Measurements from ENCODE around the gene HNRNPLL.

HNRNPLL gene

DNA sequence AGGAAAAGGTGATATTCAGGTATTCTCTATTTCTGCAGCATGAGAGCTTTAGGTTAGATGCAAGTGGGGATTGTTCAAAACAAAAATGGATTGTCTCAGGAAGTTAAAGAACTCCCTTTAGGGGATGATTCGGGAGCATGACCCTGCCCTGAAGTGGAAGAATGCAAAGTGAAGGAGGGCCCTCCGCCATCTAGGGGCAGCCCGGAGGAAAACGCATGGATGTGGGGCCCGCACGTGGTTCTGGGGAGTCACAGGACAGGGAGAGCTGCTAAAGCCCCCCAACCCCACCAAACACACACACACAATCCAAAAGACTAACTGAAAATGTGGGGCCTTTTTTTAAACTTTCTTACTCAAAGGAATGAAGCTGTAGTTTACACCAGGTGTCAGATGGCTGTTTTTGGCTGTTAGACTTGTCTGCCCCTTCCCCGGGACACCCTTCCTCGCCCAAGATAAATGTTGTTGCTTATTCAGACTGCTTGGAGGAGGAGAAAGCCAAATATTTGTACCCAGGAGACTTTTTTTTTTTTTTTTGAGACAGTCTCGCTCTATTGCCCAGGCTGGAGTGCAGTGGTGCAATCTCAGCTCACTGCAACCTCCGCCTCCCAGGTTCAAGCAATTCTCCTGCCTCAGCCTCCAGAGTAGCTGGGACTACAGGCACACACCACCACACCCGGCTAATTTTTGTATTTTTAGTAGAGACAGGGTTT, 78.8 kb downstream of the HNRNPLL start:
- no peak overlapping the region for H3K9ac ChIP-seq (ENCODE audit: low read length in 5 of 5)
- H3K27ac ChIP-seq (ENCODE audit: low read depth, low read length) = no peak overlapping the region
- H3K4me1 ChIP-seq (ENCODE audit: control insufficient read depth in 5 of 5, insufficient read depth in 5 of 5, low read length in 5 of 5) = peaks cover 0 to 34% (median 17%) of the 10 kb centered on the region in 5 donors
- H3K4me3 ChIP-seq (ENCODE audit: low read depth in 1 of 5, low read length in 5 of 5) = no peak overlapping the region
- no peaks in the 10 kb centered on the region for H3K36me3 ChIP-seq (ENCODE audit: control insufficient read depth in 5 of 5, insufficient read depth in 5 of 5, low read length in 5 of 5)
- peaks cover 0 to under 1% (median 0%) of the 10 kb centered on the region in 5 donors for H3K27me3 ChIP-seq (ENCODE audit: control insufficient read depth in 5 of 5, insufficient read depth in 4 of 5, low read length in 5 of 5)
- no peaks in the 10 kb centered on the region for H3K9me3 ChIP-seq (ENCODE audit: control insufficient read depth in 5 of 5, low read length in 5 of 5)

DNA sequence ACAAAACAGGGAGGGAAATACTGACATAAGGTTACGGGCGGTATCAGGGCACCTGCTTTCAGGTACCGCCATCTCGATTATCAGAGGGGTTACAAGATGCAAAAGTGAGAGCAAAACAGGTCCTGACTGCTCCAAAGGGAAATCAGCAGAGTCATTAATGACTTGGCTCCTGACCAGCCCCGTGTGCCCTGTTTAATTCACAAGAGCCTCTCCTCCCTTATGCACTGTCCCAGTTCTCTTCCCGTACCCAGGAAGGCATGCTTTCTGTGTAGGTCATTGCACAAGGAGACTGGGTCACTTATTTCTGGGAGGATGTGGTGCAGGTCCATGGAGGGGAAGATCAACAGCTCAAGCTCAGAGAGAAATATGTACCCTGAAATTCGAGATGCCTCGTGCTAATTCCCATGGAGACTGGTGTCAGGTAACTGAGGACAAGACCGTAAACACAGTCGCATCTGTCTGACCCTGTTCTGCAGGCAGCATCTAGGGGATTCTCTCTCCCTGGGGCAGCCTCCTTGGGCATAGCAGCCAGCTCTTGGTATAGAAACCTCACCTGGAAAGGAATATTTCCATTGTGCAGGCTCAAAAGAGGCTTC, 79.9 kb downstream of the HNRNPLL start:
- no peak overlapping the region for H3K27ac ChIP-seq (ENCODE audit: low read depth, low read length)

DNA sequence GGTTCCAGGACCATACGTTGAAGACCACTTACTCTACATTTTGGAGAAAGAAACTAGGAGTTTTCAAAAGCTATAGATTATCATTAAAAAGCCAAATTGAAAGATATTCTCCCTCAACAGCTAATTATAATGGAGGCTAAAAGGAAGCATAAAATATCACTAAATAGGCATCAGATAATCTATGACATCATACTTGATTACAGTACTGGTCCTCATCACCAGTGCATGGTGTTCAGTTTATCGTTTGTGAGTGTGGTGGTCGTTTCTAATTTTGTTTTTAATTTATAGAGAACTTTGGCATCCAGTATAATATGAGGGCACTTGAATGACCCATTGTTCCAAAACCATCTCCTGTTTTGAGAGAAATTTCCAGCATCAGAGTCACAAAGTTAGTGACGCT, 80.9 kb downstream of the HNRNPLL start:
- H3K4me3 ChIP-seq (ENCODE audit: low read depth in 1 of 5, low read length in 5 of 5) = no peak overlapping the region
- H3K27ac ChIP-seq (ENCODE audit: low read depth, low read length) = no peak overlapping the region
- no peaks in the 10 kb centered on the region for H3K9me3 ChIP-seq (ENCODE audit: control insufficient read depth in 5 of 5, low read length in 5 of 5)
- H3K4me1 ChIP-seq (ENCODE audit: control insufficient read depth in 5 of 5, insufficient read depth in 5 of 5, low read length in 5 of 5) = peaks cover 0 to 35% (median 9%) of the 10 kb centered on the region in 5 donors
- H3K27me3 ChIP-seq (ENCODE audit: control insufficient read depth in 5 of 5, insufficient read depth in 4 of 5, low read length in 5 of 5) = no peaks in the 10 kb centered on the region
- H3K9ac ChIP-seq (ENCODE audit: low read length in 5 of 5) = no peak overlapping the region
- H3K36me3 ChIP-seq (ENCODE audit: control insufficient read depth in 5 of 5, insufficient read depth in 5 of 5, low read length in 5 of 5) = no peaks in the 10 kb centered on the region

More for the DNA sequence above, 79.9 kb downstream of the HNRNPLL start:
- no peak overlapping the region for H3K4me3 ChIP-seq (ENCODE audit: low read depth in 1 of 5, low read length in 5 of 5)
- no peak overlapping the region for H3K9ac ChIP-seq (ENCODE audit: low read length in 5 of 5)
- no peaks in the 10 kb centered on the region for H3K9me3 ChIP-seq (ENCODE audit: control insufficient read depth in 5 of 5, low read length in 5 of 5)
- peaks cover 0 to 26% (median 9%) of the 10 kb centered on the region in 5 donors for H3K4me1 ChIP-seq (ENCODE audit: control insufficient read depth in 5 of 5, insufficient read depth in 5 of 5, low read length in 5 of 5)
- H3K36me3 ChIP-seq (ENCODE audit: control insufficient read depth in 5 of 5, insufficient read depth in 5 of 5, low read length in 5 of 5) = no peaks in the 10 kb centered on the region
- H3K27me3 ChIP-seq (ENCODE audit: control insufficient read depth in 5 of 5, insufficient read depth in 4 of 5, low read length in 5 of 5) = no peaks in the 10 kb centered on the region

DNA sequence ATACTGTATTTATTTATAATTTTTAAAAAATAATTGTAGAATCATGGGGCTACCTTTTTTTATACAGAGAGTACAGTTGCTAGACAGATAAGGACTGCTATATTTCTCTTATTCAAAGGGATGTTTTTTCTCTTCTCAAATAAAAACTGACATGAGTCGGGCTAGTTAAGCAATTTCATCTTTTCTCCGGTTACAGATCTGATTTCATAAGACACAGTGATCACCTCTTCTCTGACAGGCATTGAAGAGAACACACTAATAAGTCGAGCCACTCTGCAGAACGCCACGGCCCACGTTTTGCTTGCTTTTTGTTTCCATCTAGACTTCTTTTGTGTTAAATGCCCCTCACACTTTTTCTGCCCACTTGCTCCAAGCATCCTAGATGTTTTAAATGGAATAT, 85.4 kb downstream of the HNRNPLL start:
- Histone ChIP-seq H3K27me3 (ENCODE audit: control insufficient read depth in 5 of 5, insufficient read depth in 4 of 5, low read length in 5 of 5) (no peaks in the 10 kb centered on the region), H3K9me3 (ENCODE audit: control insufficient read depth in 5 of 5, low read length in 5 of 5) (no peaks in the 10 kb centered on the region), H3K4me3 (ENCODE audit: low read depth in 1 of 5, low read length in 5 of 5) (no peak overlapping the region), H3K4me1 (ENCODE audit: control insufficient read depth in 5 of 5, insufficient read depth in 5 of 5, low read length in 5 of 5) (peaks cover 0 to 41% (median 13%) of the 10 kb centered on the region in 5 donors), H3K36me3 (ENCODE audit: control insufficient read depth in 5 of 5, insufficient read depth in 5 of 5, low read length in 5 of 5) (no peaks in the 10 kb centered on the region), H3K9ac (ENCODE audit: low read length in 5 of 5) (peak overlapping the region in 1 of 5 donors; percentile 32), H3K27ac (ENCODE audit: low read depth, low read length) (peak overlapping the region; percentile 54)

DNA sequence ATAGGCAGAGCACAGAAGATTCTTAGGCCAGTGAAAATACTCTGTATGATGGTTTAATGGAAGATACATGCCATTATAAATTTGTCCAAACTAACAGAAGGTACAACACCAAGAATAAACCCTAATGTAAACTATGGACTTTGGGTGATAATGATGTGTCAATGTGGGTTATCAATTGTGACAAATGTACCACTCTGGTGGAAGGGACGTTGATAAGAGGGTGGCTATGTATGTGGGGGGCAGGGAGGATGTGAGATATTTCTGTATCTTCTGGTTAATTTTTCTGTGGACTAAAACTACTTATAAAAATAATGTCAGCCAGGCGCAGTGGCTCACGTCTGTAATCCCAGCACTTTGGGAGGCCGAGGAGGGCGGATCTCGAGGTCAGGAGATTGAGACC, 86.2 kb downstream of the HNRNPLL start:
- H3K27me3 ChIP-seq (ENCODE audit: control insufficient read depth in 5 of 5, insufficient read depth in 4 of 5, low read length in 5 of 5) = no peaks in the 10 kb centered on the region
- no peak overlapping the region for H3K9ac ChIP-seq (ENCODE audit: low read length in 5 of 5)
- H3K36me3 ChIP-seq (ENCODE audit: control insufficient read depth in 5 of 5, insufficient read depth in 5 of 5, low read length in 5 of 5) = no peaks in the 10 kb centered on the region
- H3K4me1 ChIP-seq (ENCODE audit: control insufficient read depth in 5 of 5, insufficient read depth in 5 of 5, low read length in 5 of 5) = peaks cover 0 to 48% (median 18%) of the 10 kb centered on the region in 5 donors
- no peak overlapping the region for H3K4me3 ChIP-seq (ENCODE audit: low read depth in 1 of 5, low read length in 5 of 5)
- H3K27ac ChIP-seq (ENCODE audit: low read depth, low read length) = peak overlapping the region; percentile 96
- no peaks in the 10 kb centered on the region for H3K9me3 ChIP-seq (ENCODE audit: control insufficient read depth in 5 of 5, low read length in 5 of 5)

DNA sequence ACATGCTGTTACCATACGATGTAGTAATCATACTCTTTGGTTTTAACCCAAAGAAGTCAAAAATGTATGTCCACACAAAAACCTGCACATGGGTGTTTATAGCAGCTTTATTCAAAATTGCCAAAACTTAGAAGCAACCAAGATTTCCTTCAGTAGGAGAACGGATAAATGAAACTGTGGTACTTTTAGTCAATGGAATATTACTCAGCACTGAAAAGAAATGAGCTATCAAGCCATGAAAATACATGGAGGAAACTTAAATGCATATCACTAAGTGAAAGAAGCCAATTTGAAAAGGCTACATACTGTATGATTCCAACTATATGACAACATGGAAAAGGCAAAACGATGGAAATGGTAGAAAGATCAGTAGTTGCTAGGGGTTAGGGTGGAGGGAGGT, 86.6 kb downstream of the HNRNPLL start:
- no peak overlapping the region for H3K4me3 ChIP-seq (ENCODE audit: low read depth in 1 of 5, low read length in 5 of 5)
- H3K9me3 ChIP-seq (ENCODE audit: control insufficient read depth in 5 of 5, low read length in 5 of 5) = no peaks in the 10 kb centered on the region
- H3K36me3 ChIP-seq (ENCODE audit: control insufficient read depth in 5 of 5, insufficient read depth in 5 of 5, low read length in 5 of 5) = no peaks in the 10 kb centered on the region
- H3K27me3 ChIP-seq (ENCODE audit: control insufficient read depth in 5 of 5, insufficient read depth in 4 of 5, low read length in 5 of 5) = no peaks in the 10 kb centered on the region
- no peak overlapping the region for H3K9ac ChIP-seq (ENCODE audit: low read length in 5 of 5)
- H3K4me1 ChIP-seq (ENCODE audit: control insufficient read depth in 5 of 5, insufficient read depth in 5 of 5, low read length in 5 of 5) = peaks cover 0 to 49% (median 18%) of the 10 kb centered on the region in 5 donors
- H3K27ac ChIP-seq (ENCODE audit: low read depth, low read length) = peak overlapping the region; percentile 96

DNA sequence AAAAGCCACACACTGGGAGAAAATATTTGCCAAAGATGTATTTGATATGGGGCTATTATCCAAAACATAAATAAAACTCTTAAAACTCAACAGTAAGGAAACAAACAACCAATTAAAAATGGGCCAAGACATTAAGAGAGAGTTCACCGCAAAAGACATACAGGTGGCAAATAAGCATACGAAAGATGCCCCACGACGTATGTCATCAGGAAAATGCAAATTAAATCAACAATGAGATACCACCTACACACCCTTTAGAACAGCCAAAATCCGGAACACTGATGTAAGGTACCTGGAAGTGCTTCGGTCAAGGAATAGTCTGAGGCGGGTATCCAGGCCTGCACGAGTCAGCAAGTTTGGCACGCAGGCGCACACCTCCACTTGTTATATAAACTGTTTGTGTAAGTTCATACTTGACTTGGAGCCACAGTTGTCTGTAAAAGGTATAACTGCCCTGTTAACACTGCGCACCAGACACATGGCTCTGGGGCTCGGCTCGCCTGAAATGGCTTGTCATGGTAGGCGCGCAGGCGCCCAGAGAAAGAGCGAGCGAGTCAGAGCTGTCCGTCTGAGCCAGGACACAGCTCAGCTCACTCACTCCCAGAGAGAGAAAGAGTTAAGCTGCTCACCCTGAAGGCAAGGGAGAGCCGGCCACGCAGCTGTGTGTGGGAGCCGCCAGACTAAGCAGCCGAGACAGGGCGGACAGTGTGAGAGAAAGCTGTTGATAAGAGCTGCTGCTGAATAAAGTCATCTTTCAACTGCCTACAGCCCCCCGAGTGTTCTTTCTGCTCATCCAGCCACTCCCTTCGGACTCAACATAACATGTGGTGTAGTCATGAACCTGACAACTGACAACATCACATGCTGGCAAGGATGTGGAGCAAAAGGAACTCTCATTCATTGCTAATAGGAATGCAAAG, 87.3 kb downstream of the HNRNPLL start:
- peak overlapping the region in 3 of 5 donors; percentile 48 to 69 (median 57) for H3K9ac ChIP-seq (ENCODE audit: low read length in 5 of 5)
- no peaks in the 10 kb centered on the region for H3K9me3 ChIP-seq (ENCODE audit: control insufficient read depth in 5 of 5, low read length in 5 of 5)
- peak overlapping the region in 2 of 5 donors; percentile 45 to 68 for H3K4me3 ChIP-seq (ENCODE audit: low read depth in 1 of 5, low read length in 5 of 5)

DNA sequence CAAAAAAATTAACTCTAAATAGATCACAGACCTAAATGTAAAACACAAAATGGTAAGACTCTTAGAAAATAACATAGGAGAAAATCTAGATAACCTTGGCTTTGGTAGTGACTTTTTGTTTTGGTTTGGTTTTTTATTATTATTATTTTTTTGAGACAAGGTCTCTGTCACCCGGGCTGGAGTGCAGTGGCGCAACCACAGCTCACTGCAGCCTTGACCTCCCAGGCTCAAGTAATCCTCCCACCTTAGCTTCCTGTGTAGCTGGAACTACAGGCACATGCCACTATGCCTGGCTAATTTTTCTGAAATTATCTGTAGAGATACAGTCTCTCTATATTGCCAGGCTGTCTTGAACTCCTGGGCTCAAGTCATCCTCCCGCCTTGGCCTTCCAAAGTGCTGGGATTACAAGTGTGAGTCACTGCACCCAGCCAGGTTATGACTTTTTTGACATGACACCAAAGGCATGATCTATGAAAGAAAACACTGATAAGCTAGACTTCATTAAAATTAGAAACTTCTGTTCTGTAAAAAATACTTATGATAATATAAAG, 88.0 kb downstream of the HNRNPLL start:
- Histone ChIP-seq H3K4me3 (ENCODE audit: low read depth in 1 of 5, low read length in 5 of 5) (no peak overlapping the region), H3K4me1 (ENCODE audit: control insufficient read depth in 5 of 5, insufficient read depth in 5 of 5, low read length in 5 of 5) (peaks cover 0 to 57% (median 23%) of the 10 kb centered on the region in 5 donors), H3K36me3 (ENCODE audit: control insufficient read depth in 5 of 5, insufficient read depth in 5 of 5, low read length in 5 of 5) (no peaks in the 10 kb centered on the region), H3K9ac (ENCODE audit: low read length in 5 of 5) (peak overlapping the region in 3 of 5 donors; percentile 20 to 69 (median 57)), H3K27me3 (ENCODE audit: control insufficient read depth in 5 of 5, insufficient read depth in 4 of 5, low read length in 5 of 5) (no peaks in the 10 kb centered on the region), H3K9me3 (ENCODE audit: control insufficient read depth in 5 of 5, low read length in 5 of 5) (no peaks in the 10 kb centered on the region), H3K27ac (ENCODE audit: low read depth, low read length) (peak overlapping the region; percentile 96)

More for the DNA sequence above, 87.3 kb downstream of the HNRNPLL start:
- Histone ChIP-seq H3K27me3 (ENCODE audit: control insufficient read depth in 5 of 5, insufficient read depth in 4 of 5, low read length in 5 of 5) (no peaks in the 10 kb centered on the region), H3K27ac (ENCODE audit: low read depth, low read length) (peak overlapping the region; percentile 96), H3K4me1 (ENCODE audit: control insufficient read depth in 5 of 5, insufficient read depth in 5 of 5, low read length in 5 of 5) (peaks cover 0 to 51% (median 18%) of the 10 kb centered on the region in 5 donors), H3K36me3 (ENCODE audit: control insufficient read depth in 5 of 5, insufficient read depth in 5 of 5, low read length in 5 of 5) (no peaks in the 10 kb centered on the region)

DNA sequence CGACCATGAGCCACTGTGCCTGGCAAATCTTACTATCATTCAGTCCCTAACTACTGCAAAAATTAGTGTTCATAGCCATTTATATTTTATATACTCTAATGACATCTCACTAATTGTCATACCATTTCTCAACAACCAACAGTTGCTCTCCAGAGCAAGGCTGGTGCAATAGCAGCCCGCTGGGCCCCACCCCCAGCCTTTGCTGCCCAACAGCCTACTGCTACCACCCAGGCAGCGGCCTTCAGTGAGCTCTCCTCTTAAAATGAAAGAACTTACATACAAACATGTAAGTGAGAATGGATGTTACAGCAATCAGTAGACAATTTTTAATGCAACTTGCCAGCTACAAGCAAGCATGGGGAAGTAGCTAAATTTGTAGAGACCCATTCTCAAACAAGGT, 90.5 kb downstream of the HNRNPLL start:
- H3K9me3 ChIP-seq (ENCODE audit: control insufficient read depth in 5 of 5, low read length in 5 of 5) = no peaks in the 10 kb centered on the region
- H3K36me3 ChIP-seq (ENCODE audit: control insufficient read depth in 5 of 5, insufficient read depth in 5 of 5, low read length in 5 of 5) = no peaks in the 10 kb centered on the region
- peak overlapping the region in 1 of 5 donors; percentile 31 for H3K9ac ChIP-seq (ENCODE audit: low read length in 5 of 5)
- no peak overlapping the region for H3K4me3 ChIP-seq (ENCODE audit: low read depth in 1 of 5, low read length in 5 of 5)
- peak overlapping the region; percentile 69 for H3K27ac ChIP-seq (ENCODE audit: low read depth, low read length)
- H3K4me1 ChIP-seq (ENCODE audit: control insufficient read depth in 5 of 5, insufficient read depth in 5 of 5, low read length in 5 of 5) = peaks cover 4 to 73% (median 39%) of the 10 kb centered on the region in 5 donors
- H3K27me3 ChIP-seq (ENCODE audit: control insufficient read depth in 5 of 5, insufficient read depth in 4 of 5, low read length in 5 of 5) = no peaks in the 10 kb centered on the region
